DMS114 treated with DMSO at 0.1 percent for 48 hours (cell line): Measurements from ENCODE around the gene SH3BP5.
"Not testable (repeated sequence)": the region's sequence is repeated elsewhere in the genome, so short reads cannot be mapped to it uniquely, and the experiment has no call there.

Source experiments
- DNase-seq: peaks from one replicate; lab custom pipeline; 2025; ENCODE audit not compliant: unreplicated experiment; lab: John Stamatoyannopoulos, UW

SH3BP5 gene

DNA sequence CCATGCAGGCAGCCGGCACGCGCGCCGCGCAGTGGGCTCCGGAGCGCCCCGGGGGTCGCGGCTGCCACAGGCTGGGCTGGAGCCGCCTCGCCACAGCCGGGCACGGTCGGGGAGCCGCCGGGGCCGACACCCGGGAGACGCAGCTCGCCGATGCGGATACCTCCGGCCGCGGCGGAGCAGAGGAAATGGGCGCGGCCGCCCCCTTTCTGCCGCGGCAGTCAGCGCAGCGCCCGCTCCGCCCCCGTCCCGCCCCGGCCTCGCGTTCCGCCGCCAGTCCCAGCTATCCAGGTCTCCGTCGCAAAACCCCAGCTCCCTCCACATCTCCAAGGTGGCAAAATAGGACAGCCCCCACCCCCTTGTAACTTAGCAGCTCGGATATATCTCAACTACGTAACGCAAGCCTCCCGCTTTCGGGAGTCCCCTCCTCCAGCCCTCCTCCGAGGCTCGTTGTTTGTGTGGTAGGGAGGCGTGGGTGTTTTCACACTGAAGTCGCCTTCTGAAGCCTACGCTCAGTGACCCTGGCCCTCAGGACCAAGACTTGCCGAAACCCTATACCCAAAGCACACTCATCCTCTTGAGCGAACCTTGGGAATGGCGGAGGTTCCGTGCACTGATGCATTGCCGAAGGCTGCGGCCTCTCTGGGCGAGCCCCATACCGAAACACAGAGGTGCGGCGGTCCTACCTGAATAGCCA, at the start of gene SH3BP5:
SH3BP5 (minus strand) TSS at position 182 of the 694 bp plus-strand sequence; CDS start at position 4, 178 bp downstream.
- peak; percentile 43 for DNase-seq

GRCh38 chr3:15380980-15381890, 48.8 kb upstream of the SH3BP5 start:
- no peak for DNase-seq

- peak; percentile 89 for DNase-seq
Measured at GRCh38 chr3:15377961-15378791, 45.8 kb upstream of the SH3BP5 start.

DNA sequence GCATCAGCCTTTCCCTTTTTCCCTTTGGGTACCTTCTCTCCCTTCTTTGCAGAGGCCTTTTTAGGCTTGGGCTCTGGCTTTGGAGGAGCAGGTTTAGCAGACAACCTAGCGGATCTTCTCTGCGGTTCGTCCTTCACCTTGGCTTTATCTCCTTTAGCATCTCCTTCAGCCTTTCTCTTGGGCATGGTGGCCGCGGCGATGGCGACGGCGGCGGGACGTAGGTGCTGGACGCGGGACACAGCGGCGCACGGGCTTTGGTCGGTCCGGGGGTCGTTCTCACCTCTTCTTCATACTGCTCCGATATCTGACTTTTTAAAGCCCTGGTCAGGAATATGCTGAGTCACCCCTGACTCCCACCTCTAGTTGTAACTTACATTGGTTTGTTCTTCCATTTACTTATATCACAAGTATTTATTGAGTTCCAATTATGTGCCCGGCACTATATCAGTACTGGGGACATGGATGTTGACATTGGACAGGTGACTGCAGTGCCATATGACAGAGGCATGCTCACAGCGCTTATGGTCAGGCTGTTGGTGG, 43.1 kb upstream of the SH3BP5 start:
- no peak for DNase-seq

- DNase-seq = no peak
Measured at GRCh38 chr3:15372918-15373317, 40.5 kb upstream of the SH3BP5 start.

DNA sequence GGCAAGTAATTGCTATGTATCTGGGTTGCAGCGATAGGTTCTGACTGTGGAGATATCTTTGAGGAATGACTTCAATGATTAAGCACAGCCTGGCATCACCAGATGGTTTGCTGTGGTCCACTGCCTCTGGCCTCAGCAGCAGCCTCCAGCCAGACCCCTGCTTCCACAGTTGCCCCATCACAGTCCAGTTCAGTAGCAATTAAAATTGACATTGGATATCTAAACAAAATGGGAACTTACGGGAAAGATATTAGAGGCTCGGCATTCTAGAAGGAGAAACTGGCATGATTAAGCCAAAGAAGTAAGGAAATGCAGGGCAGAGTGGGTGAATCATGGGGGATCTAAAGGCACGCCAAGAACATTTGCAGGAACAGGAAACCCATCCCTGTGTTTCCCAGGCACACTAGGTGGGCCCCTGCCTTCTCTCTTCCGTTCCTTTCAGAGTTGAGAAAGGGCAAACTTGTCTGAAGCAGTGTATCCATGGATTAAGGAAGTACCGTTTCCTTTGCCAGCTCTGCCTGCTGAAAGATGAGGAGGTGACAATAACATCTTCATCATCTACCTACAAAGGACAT, 36.3 kb upstream of the SH3BP5 start:
- no peak for DNase-seq

- no peak for DNase-seq
Measured at GRCh38 chr3:15367059-15367458, 34.7 kb upstream of the SH3BP5 start.

GRCh38 chr3:15364078-15364477, 31.7 kb upstream of the SH3BP5 start:
- DNase-seq = not testable (repeated sequence)

DNA sequence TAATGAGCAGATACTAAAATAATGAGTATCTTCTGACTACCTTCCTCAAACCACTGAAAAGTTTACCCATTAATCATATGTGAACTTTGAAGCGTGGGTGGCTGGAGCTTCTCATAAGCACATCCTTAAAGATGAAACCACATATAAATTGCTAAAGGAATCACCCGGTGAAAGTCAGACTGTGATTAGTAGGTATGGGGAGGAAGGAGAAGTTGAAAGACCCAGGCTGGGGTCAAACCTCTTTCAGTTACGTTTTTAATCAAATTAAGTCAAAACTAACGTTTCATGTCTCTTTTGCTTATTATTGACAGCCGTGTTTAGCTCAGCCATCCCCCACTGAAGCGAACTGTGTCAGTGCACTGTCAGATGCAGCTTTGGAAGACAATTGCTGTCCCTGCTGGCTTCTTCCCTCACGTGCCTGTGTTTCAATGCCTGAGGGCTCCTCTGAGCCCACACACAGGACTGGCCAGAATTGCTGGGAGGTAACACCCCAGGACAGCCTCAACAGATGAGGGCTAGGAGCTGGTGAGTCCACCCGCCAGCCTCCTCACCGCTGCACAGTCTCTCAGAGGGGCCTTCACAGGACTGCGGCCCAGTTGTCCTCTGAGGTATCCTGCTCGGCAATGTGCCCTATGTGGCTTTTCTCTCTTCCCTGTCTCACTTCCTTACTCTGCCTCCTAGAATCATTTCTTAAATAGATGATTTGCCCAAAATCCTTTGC, 29.3 kb upstream of the SH3BP5 start:
- DNase-seq = no peak

DNA sequence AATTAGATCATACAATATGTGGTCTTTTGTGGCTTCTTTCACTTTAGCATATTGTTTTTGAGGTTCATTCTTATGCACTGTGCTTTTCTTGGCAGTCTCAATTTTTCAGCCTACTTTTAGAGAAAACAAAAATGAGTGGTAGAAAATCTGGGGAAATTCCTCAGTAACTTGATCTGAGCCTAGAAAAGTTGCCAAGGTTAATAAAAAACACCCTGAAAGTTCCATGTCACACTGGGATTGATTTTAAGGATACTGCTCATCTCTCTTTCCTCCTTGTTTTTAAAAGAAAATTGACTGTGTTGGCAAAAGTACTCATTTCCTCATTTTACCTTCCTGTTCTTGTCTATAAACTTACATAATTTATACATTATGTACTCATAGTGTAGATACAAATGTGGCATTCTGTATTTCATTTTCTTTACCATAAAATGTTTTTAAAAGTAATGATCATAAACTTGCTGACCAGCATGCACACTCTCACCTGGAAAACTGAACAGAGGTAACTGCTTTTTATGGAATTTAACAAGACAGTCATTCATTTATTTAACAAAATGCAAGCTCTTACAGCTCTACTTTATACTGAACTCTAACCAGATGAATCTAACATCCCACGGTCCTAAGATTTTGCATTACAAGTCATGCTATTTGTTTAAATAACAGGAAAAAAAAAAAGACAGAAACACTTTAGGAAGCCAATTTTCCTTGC, 28.6 kb upstream of the SH3BP5 start:
- DNase-seq = no peak

DNA sequence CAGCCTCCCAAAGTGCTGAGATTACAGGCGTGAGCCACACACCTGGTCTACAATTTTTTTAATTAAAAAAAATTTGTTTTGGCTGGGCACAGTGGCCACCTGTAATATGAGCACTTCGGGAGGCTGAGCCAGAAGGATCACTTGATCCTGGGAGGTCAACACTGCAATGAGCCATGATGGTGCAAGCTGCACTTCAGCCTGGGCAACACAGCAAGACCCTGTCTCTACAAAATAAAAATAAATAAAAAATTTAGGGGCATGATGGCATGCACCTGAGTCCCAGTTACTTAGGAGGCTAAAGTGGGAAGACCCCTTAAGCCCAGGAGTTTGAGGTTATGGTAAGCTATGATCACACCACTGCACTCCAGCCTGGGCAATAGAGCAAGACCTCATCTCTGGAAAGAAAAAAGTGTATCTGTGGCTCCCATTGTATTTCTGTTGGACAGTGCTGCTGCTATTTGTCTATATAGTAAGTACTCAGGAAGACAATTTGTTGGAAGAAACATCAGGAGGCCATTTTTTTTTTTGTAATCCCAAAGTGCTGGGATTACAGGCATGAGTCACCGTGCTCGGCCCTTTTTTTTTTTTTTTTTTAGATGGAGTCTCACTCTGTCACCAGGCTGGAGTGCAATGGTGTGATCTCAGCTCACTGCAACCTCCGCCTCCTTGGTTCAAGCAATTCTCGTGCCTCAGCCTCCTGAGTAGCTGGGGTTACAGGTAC, 27.5 kb upstream of the SH3BP5 start:
- no peak for DNase-seq

DNA sequence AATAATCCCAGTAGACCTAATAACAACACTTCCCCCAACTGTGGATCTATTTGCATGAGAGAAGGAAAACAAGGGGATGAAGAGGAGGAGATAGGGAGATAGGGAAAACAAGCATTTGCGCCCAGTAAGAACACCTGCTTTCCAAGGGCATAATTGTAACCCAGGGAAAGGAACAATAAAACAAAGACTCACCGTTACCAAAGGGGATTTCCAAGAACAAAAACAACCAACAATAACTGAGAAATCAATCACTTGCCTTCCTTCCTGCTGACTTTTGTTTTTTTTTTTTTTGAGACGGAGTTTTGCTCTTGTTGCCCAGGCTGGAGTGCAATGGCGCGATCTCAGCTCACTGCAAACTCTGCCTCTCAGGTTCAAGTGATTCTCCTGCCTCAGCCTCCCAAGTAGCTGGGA, 24.3 kb upstream of the SH3BP5 start:
- DNase-seq = not testable (repeated sequence)

DNA sequence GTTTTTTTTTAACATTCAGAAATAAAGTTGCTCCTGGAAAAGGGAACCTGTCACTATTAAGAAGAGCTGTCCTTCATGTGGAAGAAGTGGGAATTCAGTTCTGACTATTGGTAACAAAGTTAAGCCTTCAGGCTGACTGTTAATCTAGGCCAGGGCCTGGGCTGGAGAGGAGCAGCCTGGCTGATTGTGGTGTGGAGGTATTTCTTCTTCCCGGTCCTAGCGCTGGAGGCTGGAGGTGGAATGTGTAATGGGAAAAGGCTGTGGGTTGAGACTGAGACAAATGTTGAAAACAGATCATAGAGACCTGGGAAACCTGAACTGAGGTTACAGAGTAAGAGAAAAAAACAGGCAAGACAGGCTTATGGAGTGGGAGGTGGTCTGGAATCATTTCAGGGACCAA, 23.8 kb upstream of the SH3BP5 start:
- no peak for DNase-seq

GRCh38 chr3:15355086-15355485, 22.7 kb upstream of the SH3BP5 start:
- DNase-seq = no peak

DNA sequence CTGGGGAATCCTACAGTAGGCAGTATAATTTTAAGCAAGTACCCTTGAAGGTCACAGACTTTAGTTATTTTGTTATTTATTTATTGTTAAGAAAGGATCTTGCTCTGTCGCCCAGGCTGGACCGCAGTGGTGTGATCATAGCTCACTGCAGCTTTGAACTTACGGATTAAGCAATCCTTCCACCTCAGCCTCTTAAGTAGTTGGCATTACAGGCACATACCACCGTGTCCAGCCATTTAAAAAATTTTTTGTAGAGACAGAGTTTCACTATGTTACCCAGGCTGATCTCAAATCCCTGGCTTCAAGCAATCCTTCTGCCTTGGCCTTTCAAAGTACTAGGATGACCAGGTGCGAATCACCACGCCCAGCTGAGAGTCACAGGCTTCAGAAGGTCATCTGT, 22.1 kb upstream of the SH3BP5 start:
- no peak for DNase-seq

DNA sequence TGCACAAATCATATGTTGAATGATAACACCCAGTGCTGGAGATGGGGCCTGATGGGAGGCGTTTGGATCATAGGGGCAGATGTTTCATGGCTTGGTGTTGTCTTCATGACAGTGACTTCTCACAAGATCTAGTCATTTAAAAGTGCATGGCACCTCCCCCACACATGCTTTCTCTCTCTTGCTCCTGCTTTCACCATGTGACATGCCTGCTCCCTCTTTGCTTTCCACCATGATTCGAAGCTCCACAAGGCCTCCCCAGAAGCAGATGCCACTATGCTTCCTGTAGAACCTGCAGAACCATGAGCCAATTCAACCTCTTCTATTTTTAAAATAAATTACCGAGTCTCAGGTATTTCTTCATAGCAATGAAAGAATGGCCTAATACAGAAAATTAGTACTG, 17.8 kb upstream of the SH3BP5 start:
- DNase-seq = no peak

DNA sequence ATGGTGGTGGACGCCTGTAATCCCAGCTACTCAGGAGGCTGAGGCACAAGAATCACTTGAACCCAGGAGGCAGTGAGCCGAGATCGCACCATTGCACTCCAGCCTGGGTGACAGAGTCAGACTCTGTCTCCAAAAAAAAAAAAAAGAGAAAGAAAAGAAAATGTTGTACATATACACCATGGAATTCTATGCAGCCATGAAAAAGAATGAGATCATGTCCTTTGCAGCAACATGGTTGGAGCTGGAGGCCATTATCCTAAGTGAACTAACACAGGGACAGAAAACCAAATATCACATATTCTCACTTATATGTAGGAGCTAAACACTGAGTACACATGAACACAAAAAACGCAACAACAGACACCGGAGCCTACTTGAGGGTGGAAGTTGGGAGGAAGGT, 17.1 kb upstream of the SH3BP5 start:
- not testable (repeated sequence) for DNase-seq

DNA sequence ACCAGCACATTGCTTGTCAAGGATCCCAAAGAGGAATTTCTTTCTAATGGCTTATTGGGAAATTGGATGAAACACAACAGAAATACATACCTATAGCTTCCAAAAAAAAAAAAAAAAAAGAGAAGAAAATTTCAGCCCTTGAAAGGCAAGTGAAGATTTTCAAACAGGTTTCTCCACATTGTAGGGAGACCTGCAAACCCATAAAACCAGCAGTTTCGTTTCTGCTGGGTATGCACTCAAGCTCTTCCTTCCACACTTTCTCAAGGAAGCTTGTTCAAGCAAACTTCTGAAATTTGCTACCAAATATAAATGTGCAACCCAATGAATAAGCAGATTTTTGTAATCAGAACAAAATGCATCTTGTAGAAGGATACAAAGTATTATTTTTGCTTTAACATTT, 15.9 kb upstream of the SH3BP5 start:
- DNase-seq = no peak

DNA sequence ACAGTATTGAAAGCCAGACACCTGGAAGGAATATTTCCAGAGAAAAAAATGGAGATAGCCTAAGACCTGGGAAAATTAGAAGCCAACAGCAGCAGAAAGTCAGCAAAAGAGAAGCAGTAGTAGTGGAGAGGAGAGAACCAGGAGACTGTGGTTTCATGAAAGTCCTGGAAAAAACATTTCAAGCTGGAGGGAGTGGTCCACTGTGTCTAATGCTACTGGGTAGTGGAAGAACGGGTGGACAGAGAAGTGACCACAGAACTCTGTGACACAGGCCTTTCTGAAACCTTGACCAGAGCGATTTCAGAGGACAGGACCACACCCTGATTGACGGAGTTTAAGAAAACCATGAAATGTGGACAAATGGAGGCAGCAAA, 15.3 kb upstream of the SH3BP5 start:
- no peak for DNase-seq
